Liver (tissue), 3 donors: ENCODE measurements around the gene SLCO4C1.

ENCODE experiments used
- CTCF ChIP-seq: fragments of 150-350 bp; IDR thresholded peaks from 2 replicates; pipeline ENCODE4 v1.5.1; 2017; ENCODE audit warnings: improper control_type of control experiment, low read depth, low read length; ENCODE audit not compliant: missing input control
- GABPA ChIP-seq, 2 donors: IDR thresholded peaks in 1 of 2; conservative IDR thresholded peaks in 1 of 2; 2 replicates each; pipeline ENCODE4 v1.6.1; 2016; ENCODE audit warnings: antibody characterized with exemption in 2 of 2, mild to moderate bottlenecking in 1 of 2, moderate library complexity in 1 of 2
- MAX ChIP-seq: IDR thresholded peaks from 2 replicates; pipeline ENCODE4 v1.6.1; 2016; ENCODE audit warnings: antibody characterized with exemption
- RAD21 ChIP-seq, 2 donors: IDR thresholded peaks; 2 replicates each; pipeline ENCODE4 v1.6.1; 2016; ENCODE audit warnings: antibody characterized with exemption in 2 of 2, mild to moderate bottlenecking in 2 of 2
- REST ChIP-seq: IDR thresholded peaks from 2 replicates; pipeline ENCODE4 v1.6.1; 2016; ENCODE audit warnings: antibody characterized with exemption, mild to moderate bottlenecking
- RXRA ChIP-seq, 2 donors: IDR thresholded peaks; 2 replicates each; pipeline ENCODE4 v1.6.1; 2017 to 2018; ENCODE audit warnings: antibody characterized with exemption in 2 of 2, mild to moderate bottlenecking in 1 of 2
- SP1 ChIP-seq: IDR thresholded peaks from 2 replicates; pipeline ENCODE4 v1.6.1; 2018; ENCODE audit warnings: antibody characterized with exemption, mild to moderate bottlenecking
- YY1 ChIP-seq: IDR thresholded peaks from 2 replicates; pipeline ENCODE4 v1.6.1; 2016; ENCODE audit warnings: antibody characterized with exemption, mild to moderate bottlenecking
- donor health status: healthy.
- donor health status: healthy.

- TF ChIP-seq CTCF (no peak), REST (no peak), GABPA (IDR thresholded peaks at IDR 0.05 in 1 of 2, conservative IDR thresholded peaks at IDR 0.05 in 1 of 2) (no peak), YY1 (no peak), RXRA (IDR thresholded peaks at IDR 0.05) (no peak), RAD21 (IDR thresholded peaks at IDR 0.05) (no peak), MAX (no peak), SP1 (no peak)
These were observed 428 bp downstream of the SLCO4C1 start for GRCh38 chr5:102295534-102296177.
